Measurements from ENCODE around the gene MDC1. TPM values are rescaled to one million over a fixed set of nuclear protein-coding genes. Genes with fewer than 3 reads are reported as not detected.

Gene MDC1
- total RNA-seq, 4 donors from 2014 or later = 3.6 to 8.9 (median 6.2) TPM

DNA sequence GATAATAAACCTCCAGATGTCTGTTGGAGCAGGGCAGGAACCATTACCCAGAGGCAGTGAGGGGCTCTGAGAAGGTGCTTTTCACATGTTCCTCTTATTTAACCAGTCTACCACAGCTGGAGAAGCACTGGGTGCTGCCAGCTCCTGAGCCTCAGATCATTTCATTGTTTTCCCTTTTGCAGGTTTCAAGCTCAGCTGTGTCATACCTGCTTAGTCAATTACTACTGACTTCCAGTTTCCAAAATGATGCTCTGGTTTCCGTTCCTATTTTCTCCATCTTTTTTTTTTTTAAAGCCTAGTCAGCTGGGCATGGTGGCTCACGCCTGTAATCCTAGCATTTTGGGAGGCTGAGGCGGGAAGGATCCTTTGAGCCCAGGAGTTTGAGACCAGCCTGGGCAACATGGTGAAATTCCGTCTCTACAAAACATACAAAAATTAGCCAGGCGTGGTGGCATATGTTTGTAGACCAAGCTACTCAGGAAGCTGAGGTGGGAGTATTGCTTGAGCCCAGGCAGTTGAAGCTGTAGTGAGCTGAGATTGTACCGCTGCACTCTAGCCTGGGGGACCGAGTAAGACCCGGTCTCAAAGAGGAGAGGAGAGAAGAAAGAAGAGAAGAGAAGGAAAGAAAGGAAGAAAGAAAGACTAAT lies 18.7 kb upstream of the MDC1 start:
- H3K27ac ChIP-seq = no peak overlapping the region
- ATAC-seq = no peak
- peaks cover under 1 to 8% of the 10 kb centered on the region in 2 donors for H3K4me1 ChIP-seq
- intact Hi-C loops (cut with DNase I; ENCODE audit: low total_unique reads) = no loop called here
- peaks cover 0 to 87% of the 10 kb centered on the region in 2 donors for H3K36me3 ChIP-seq
- no peaks in the 10 kb centered on the region for H3K27me3 ChIP-seq
- in situ Hi-C loops (cut with MboI; ENCODE audit: low sequenced_read_pairs in 4 of 4) = loop anchor here in 1 of 4 donors (25.0 kb wide), 1 partner anchor 152 kb away; the partner anchor contains the start of gene DDR1
- TF ChIP-seq, protein P1, sequence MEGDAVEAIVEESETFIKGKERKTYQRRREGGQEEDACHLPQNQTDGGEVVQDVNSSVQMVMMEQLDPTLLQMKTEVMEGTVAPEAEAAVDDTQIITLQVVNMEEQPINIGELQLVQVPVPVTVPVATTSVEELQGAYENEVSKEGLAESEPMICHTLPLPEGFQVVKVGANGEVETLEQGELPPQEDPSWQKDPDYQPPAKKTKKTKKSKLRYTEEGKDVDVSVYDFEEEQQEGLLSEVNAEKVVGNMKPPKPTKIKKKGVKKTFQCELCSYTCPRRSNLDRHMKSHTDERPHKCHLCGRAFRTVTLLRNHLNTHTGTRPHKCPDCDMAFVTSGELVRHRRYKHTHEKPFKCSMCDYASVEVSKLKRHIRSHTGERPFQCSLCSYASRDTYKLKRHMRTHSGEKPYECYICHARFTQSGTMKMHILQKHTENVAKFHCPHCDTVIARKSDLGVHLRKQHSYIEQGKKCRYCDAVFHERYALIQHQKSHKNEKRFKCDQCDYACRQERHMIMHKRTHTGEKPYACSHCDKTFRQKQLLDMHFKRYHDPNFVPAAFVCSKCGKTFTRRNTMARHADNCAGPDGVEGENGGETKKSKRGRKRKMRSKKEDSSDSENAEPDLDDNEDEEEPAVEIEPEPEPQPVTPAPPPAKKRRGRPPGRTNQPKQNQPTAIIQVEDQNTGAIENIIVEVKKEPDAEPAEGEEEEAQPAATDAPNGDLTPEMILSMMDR (IDR thresholded peaks at IDR 0.05 in 4 of 5, conservative IDR thresholded peaks at IDR 0.05 in 1 of 5) = no peak
- no peak for TF ChIP-seq POLR2A (IDR thresholded peaks at IDR 0.05)
- no peak overlapping the region for H3K4me3 ChIP-seq
- H3K9me3 ChIP-seq = no peaks in the 10 kb centered on the region
- no peak for DNase-seq

DNA sequence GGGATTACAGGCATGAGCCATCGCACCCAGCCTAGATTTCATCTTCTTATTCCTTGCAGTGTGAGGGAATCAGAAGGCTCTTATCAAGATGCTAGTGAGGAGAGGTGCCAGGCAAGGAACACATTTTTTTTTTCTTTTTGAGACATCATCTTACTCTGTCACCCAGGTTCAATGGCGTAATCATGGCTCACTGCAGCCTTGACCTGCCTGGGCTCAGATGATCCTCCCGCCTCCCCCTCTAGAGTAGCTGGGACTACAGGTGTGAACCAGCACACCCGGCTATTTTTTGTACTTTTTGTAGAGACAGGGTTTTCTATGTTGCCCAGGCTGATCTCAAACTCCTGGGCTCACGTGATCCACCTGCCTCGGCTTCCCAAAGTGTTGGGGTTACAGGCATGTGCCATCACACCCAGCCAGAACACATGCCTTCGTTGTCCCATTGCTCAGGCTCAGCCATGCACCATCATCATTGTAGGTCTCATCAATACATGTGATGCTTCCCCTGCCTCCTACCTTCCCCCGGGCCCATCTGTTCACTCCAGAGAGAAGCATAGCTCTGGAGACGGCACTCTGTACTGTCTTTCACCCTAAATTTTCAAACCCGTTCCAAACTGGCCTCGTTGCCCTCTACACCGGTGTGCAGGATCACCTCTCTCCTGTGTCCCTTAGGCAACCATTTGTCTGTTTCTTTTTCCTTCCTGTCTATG lies 15.3 kb upstream of the MDC1 start:
- no peaks in the 10 kb centered on the region for H3K27me3 ChIP-seq
- H3K4me3 ChIP-seq = no peak overlapping the region
- in situ Hi-C loops (cut with MboI; ENCODE audit: low sequenced_read_pairs in 4 of 4) = loop anchor here in 1 of 4 donors (25.0 kb wide), 1 partner anchor 155 kb away; the partner anchor contains the start of gene DDR1
- no peak for ATAC-seq
- H3K36me3 ChIP-seq = peaks cover 0 to 88% of the 10 kb centered on the region in 2 donors
- peaks cover 0 to 6% of the 10 kb centered on the region in 2 donors for H3K4me1 ChIP-seq
- TF ChIP-seq, protein P1 (IDR thresholded peaks at IDR 0.05 in 4 of 5, conservative IDR thresholded peaks at IDR 0.05 in 1 of 5) = no peak
- no peak for TF ChIP-seq POLR2A (IDR thresholded peaks at IDR 0.05)
- DNase-seq = no peak
- intact Hi-C loops (cut with DNase I; ENCODE audit: low total_unique reads) = no loop called here
- no peak overlapping the region for H3K27ac ChIP-seq
- H3K9me3 ChIP-seq = no peaks in the 10 kb centered on the region

DNA sequence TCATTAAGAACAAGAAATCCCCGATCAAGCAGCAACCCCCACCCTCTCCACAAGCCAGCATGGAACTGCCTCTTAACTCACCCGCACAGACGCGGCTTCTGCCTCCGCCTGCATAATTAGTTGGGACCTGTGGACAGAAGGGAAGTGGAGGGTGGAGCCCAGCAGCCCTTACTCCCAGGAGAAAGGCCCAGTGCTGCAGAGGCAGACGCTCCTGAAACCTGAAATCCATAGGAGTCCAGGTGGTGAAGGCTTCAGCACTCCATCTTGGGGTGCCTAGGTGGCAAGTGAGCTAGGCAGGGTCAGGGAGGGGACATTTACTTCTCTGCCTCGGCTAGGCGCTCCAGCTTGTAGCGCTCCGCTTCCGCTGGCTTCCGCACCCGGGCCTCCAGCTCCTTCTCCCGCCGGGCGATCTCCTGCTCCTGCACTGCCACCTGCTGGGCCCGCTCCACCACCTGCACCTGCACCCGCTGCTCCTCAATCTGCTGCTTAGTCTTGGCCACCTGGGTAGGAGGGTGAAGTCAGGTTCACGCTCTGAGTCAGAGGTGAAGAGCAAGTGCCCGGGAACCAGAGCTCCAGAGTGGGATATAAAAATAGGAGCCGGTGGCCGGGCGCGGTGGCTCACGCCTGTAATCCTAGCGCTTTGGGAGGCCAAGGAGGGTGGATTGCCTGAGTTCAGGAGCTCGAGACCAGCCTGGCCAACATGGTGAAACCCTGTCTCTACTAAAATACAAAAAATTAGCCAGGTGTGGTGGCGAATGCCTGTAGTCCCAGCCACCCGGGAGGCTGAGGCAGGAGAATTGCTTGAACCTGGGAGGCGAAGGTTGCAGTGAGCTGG lies 13.7 kb upstream of the MDC1 start:
- in situ Hi-C loops (cut with MboI; ENCODE audit: low sequenced_read_pairs in 4 of 4) = loop anchor here in 1 of 4 donors (25.0 kb wide), 1 partner anchor 156 kb away; the partner anchor contains the start of gene DDR1
- H3K9me3 ChIP-seq = no peaks in the 10 kb centered on the region
- ATAC-seq (peak in 1 of 2 donors; percentile 46), DNase-seq (peak in 1 of 2 donors; percentile 48)
- no peaks in the 10 kb centered on the region for H3K27me3 ChIP-seq
- intact Hi-C loops (cut with DNase I; ENCODE audit: low total_unique reads) = no loop called here
- no peak overlapping the region for H3K4me3 ChIP-seq
- no peak for TF ChIP-seq POLR2A (IDR thresholded peaks at IDR 0.05)
- TF ChIP-seq, protein P1 (IDR thresholded peaks at IDR 0.05 in 4 of 5, conservative IDR thresholded peaks at IDR 0.05 in 1 of 5) = peak; percentile 9 to 47 (median 38)
- peak overlapping the region in 1 of 4 donors; percentile 26 for H3K27ac ChIP-seq
- H3K36me3 ChIP-seq = peaks cover 0 to 86% of the 10 kb centered on the region in 2 donors
- peaks cover 0 to 6% of the 10 kb centered on the region in 2 donors for H3K4me1 ChIP-seq

DNA sequence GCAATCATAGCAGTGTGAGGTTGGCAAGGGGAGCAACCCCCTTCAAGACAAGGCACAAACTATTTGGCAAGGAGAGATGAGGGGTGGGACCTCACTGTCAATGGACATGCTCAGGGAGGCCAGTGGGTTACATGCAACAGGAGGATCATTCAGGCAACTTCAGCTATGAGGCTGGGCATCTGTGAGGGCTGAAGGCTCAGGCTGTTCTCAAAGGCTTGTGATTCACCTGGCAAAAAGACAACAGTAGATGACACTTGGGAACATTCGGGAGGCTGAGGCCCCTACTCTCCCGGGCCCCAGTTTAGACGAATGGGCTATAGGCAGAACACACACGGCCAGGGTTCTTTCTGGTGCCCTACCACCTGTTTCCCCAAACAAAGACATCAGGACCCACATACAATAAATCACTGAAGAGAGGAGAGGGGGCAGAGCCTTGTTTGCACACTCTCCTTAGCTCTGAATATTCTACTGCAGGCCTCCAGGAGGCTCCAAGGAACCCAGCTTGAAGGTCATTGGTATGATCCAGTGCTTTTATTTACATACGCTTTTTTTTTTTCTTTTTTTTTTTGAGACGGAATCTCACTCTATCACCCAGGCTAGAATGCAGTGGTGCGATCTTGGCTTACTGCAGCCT lies 11.0 kb upstream of the MDC1 start:
- intact Hi-C loops (cut with DNase I; ENCODE audit: low total_unique reads) = no loop called here

More for the DNA sequence above, 11.0 kb upstream of the MDC1 start:
- DNase-seq (no peak), ATAC-seq (peak in 1 of 2 donors; percentile 42)
- Histone ChIP-seq H3K4me3 (no peak overlapping the region), H3K9me3 (no peaks in the 10 kb centered on the region), H3K27ac (peak overlapping the region in 2 of 4 donors; percentile 43 to 59), H3K4me1 (peaks cover 0 to 6% of the 10 kb centered on the region in 2 donors), H3K36me3 (peaks cover 0 to 93% of the 10 kb centered on the region in 2 donors), H3K27me3 (no peaks in the 10 kb centered on the region)
- in situ Hi-C loops (cut with MboI; ENCODE audit: low sequenced_read_pairs in 4 of 4) = loop anchor here in 1 of 4 donors (25.0 kb wide), 1 partner anchor 159 kb away; the partner anchor contains the start of gene DDR1
- TF ChIP-seq, protein P1 (IDR thresholded peaks at IDR 0.05 in 4 of 5, conservative IDR thresholded peaks at IDR 0.05 in 1 of 5) = no peak
- no peak for TF ChIP-seq POLR2A (IDR thresholded peaks at IDR 0.05)

All from gastrocnemius medialis (tissue), 4 donors.